ENCODE measurements around the gene KRT32.

The KRT32 gene

DNA sequence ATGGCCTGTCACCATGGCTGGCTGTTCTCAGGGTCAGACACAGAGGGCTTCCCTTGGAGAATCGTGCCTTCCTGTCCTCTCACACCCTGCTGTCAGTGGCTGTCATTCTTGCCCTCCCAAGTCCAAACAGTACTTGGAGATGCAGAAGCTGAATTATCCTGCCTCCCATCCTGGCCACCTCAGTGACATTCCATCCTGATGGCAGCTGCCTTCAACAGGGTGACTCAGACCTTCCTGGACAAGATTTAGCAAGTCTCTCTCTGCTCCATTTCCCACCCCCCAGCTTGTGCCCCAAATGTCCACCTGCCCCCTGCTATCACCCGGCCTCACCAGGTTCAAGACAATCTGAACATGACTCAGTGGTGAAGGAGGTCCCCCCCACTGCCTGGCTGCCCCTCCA, 27.3 kb upstream of the KRT32 start:
- ChIA-PET POLR2A (no interaction called here), CTCF (interaction anchor here (1.3 to 1.4 kb wide), 2 partner anchors 54 to 586 kb away, joined by 3 read pairs; no protein-coding TSS in a partner anchor)
- DNase-seq (ENCODE audit: extremely low spot score) = no peak
- TF ChIP-seq, protein P1, sequence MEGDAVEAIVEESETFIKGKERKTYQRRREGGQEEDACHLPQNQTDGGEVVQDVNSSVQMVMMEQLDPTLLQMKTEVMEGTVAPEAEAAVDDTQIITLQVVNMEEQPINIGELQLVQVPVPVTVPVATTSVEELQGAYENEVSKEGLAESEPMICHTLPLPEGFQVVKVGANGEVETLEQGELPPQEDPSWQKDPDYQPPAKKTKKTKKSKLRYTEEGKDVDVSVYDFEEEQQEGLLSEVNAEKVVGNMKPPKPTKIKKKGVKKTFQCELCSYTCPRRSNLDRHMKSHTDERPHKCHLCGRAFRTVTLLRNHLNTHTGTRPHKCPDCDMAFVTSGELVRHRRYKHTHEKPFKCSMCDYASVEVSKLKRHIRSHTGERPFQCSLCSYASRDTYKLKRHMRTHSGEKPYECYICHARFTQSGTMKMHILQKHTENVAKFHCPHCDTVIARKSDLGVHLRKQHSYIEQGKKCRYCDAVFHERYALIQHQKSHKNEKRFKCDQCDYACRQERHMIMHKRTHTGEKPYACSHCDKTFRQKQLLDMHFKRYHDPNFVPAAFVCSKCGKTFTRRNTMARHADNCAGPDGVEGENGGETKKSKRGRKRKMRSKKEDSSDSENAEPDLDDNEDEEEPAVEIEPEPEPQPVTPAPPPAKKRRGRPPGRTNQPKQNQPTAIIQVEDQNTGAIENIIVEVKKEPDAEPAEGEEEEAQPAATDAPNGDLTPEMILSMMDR (IDR thresholded peaks at IDR 0.05; ENCODE audit: control extremely low read depth, extremely low read depth, low read depth, missing control alignments) = no peak

DNA sequence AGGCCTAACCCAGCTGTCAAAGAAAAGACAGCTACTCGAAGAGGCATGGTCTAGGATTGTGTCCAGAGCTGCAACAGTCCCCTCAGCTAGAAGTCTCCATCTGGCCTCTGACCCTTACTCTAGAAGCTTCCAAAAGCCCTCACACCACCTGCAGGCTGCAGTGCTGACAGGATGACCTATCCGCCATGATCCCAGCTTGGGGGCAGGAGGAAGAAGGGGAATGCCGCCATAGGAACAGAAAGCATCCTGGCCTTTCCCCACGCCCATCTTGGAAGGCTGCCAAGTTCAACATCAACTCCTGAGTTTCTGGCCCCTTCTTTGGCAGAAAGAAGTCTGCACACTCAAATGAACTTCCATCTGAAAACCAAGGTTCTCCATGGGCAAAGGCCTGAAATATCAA, 25.6 kb upstream of the KRT32 start:
- POLR2A ChIA-PET = no interaction called here
- CTCF ChIA-PET = interaction anchor here (1.0 to 1.1 kb wide), 2 partner anchors 10 to 170 kb away, joined by 4 to 5 read pairs; no protein-coding TSS in a partner anchor
- no peak for DNase-seq (ENCODE audit: extremely low spot score)
- TF ChIP-seq, protein P1 (IDR thresholded peaks at IDR 0.05; ENCODE audit: control extremely low read depth, extremely low read depth, low read depth, missing control alignments) = no peak

DNA sequence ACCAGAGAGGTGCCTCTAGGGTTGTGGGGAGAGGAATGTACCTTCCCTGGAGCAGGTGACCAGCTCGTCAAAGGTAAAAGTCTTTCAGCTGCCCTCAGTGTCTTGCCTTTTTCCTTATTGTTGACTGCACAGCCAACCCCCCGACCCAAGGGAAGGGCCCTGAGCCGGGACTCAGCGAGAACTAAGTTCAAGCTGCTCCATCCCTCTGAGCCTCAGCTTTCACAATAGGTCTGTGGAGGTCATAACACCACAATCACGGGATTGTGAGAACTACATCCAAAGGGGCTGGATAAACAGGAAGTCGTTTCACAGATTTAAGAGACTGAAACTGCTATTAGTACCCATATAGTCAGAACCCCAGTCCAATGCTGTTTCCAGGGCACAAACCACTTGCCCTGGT, 25.2 kb upstream of the KRT32 start:
- no peak for DNase-seq (ENCODE audit: extremely low spot score)
- ChIA-PET POLR2A (no interaction called here), CTCF (interaction anchor here (1.0 to 1.1 kb wide), 2 partner anchors 9 to 171 kb away, joined by 4 to 5 read pairs; no protein-coding TSS in a partner anchor)
- TF ChIP-seq, protein P1 (IDR thresholded peaks at IDR 0.05; ENCODE audit: control extremely low read depth, extremely low read depth, low read depth, missing control alignments) = no peak

DNA sequence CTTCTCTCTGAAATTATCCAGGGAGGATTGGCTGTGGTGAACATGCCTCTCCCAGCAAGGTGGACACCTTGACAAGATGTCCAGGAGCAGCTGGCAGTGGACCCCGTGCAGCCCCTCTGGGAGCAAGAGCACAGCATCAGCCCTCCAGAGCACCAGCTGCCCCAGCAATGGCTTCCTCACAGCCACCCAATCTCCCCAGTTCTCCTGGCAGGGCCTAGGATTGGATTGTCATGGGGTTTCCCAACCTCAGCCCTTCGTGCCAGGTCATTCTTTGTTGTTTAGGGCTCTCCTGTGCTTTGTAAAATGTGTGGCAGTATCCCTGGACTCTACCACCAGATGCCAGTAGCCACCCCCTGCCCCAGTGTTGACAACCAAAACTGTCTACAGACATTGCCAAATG, 24.3 kb upstream of the KRT32 start:
- POLR2A ChIA-PET = no interaction called here
- no peak for DNase-seq (ENCODE audit: extremely low spot score)
- CTCF ChIA-PET = interaction anchor here (1.1 kb wide), 1 partner anchor 58 kb away, joined by 3 read pairs; no protein-coding TSS in a partner anchor
- TF ChIP-seq, protein P1 (IDR thresholded peaks at IDR 0.05; ENCODE audit: control extremely low read depth, extremely low read depth, low read depth, missing control alignments) = no peak

DNA sequence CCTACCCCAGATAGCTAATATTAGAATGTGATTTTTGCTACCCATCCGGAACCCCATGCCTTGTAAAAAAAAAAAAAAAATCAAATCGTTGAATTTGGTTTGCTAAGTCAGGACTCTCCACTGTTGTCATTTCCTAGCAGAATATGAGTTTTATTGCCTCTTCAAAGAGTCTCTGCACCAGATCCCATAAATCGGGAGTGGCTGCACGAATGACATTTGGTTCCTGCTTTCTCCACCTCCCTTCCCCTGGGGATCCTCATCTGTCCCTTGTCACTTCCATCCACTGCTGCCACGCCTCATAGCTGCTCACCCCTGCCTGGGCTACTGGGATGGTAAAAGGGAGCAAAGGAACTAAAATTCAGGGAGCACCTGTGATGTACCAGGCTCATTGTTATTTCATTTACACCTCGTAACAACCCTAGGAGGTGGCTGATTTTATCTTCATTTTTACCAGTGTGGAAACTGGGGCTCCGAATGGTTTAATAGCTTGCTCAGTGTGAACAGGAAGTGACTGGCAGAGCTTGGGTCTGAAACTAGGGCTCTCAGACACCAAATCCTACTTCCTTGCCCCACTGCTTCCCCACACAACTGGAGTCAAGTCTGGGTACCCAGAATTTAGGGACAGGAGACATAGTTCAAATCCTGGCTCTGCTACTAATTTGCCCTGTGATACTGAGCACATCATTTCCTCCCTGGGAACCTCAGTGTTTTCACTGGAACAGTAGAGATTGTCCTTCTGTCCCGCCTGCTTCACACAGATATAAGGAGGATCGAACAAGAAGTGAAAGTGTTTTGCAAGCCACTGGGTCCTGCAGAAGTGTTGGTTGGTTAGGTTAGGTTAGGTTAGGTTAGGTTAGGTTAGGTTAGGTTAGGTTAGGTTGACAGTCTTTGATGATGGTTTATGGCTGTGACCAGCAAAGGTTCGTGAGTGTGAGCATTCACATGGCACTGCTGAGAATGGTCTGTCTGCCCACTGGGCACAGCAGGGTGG, 23.1 kb upstream of the KRT32 start:
- ChIA-PET POLR2A (no interaction called here), CTCF (interaction anchor here (0.9 to 1.2 kb wide), 3 partner anchors 12 to 574 kb away, joined by 3 to 4 read pairs (median 3); no protein-coding TSS in a partner anchor)
- TF ChIP-seq, protein P1 (IDR thresholded peaks at IDR 0.05; ENCODE audit: control extremely low read depth, extremely low read depth, low read depth, missing control alignments) = no peak
- DNase-seq (ENCODE audit: extremely low spot score) = no peak

DNA sequence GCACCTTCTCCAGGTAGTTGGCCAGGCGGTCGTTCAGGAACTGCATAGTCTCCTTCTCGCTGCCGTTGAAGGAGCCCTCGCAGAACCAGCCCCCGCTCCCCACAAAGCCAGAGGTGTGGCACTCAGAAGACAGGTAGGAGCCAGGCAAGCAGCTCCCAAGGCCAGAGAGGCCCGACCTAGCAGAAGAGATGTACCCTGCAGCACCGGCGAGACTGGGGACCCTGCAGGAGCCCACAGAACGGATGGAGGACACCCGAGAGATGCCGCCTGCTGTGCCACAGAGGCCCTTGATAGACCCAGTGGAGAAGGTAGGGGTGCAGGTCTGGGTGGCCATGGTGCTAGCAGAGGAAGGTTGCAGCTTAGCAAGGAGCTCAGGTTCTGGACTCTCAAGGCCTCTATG, 22.3 kb upstream of the KRT32 start, which contains the start of gene KRT36:
Gene KRT36, minus strand, starts transcription at position 380 of the 400 bp plus-strand sequence. Its CDS starts 46 bp downstream, at position 334.
- TF ChIP-seq, protein P1 (IDR thresholded peaks at IDR 0.05; ENCODE audit: control extremely low read depth, extremely low read depth, low read depth, missing control alignments) = no peak
- ChIA-PET CTCF (interaction anchor here (1.2 kb wide), 1 partner anchor 11 kb away, joined by 4 read pairs; no protein-coding TSS in a partner anchor), POLR2A (no interaction called here)
- DNase-seq (ENCODE audit: extremely low spot score) = no peak

Measured in GM10248 (cell line).